DMS153 treated with DMSO at 0.1 percent for 48 hours (cell line): Measurements from ENCODE around the gene MTA2.
"Not testable (repeated sequence)": the region's sequence is repeated elsewhere in the genome, so short reads cannot be mapped to it uniquely, and the experiment has no call there.

ENCODE experiments used
- DNase-seq: peaks from one replicate; lab custom pipeline; 2025; ENCODE audit not compliant: unreplicated experiment; lab: John Stamatoyannopoulos, UW

Gene MTA2

DNA sequence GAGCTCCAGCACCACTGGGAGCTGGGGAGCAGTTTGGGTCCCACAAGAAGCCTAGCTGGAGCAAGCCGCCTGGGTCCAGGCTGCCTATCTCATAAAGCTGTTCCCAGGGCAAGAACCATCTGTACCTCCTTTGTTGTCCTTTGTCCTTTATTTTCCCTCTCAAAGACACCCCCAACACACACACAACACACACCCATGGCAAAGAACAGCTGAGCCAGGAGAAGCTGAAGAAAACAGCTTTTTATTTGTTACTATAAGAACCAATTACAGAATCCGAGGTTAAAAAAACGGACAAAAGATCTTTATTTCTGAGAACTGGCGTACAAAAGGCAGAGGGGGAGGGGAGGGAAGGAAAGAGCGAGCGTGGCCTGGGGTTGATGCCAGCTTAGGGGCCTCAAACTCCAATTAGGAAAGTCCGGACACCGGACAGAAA is 8.7 kb downstream of the MTA2 start:
- no peak for DNase-seq

DNA sequence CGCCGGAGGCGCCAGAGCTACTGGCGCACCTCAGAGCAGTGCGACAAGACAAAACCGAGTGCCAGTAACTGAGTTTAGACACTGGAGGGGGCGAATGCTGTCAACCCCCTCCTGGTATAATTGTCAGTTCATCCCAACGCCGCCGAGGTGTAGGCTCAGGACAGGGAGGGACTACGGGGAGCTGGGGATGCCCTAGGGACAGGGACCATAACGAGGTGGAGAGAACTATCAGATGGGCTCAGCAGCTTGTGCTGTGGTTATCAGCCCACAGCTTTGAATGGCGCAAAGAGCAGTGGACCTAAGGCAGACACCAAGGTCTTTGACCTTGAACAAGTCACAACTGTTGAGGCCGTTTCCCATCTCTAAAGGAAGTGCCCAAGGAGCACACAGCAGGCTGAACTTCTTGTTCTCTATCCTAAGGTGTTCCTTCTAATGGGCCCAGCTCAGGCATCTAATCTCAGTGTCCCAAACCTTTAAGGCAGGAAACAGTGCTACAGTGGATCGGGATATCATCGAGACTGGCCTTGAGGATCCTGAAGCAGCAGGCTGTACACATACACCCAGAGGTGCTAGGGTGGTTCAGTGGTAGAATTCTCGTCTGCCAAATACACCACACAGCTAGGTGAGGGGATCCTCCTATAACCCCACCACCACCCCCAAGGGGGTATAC is 9.4 kb downstream of the MTA2 start:
- DNase-seq: no peak

DNA sequence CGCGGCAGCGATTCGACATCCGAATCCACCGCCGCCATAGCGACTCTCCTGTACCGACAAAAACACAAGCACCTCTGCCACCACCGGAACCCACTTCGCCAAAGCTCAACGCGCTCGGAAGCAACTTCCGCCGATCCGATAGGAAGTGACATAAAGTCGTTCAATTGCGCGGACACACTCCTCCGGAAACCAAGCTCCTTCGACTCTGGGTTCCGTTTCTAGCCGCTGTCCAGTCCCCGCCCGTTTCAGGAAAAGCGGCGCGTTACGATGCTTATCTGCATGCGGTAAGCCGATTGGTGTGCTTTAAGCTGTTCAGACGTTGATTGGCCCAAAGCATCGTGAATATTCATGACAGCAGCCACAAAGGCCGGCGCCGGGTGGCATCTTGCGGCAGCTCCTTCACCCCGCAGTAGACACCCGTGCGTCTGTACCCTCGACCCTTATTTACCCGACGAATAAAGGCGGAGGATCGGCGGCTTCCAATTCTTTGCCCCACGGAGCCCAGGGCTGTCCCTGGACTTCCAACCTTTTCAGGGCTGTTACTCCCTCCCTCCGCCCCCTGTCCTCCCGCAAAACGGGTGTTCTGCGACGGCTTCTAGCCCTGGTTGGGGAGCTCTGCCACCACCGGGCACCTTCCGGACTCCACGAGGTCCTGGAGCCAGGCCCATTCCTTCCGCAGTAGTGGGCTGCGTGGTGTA is 10.1 kb downstream of the MTA2 start, which contains the start of gene TUT1:
TUT1 (minus strand) TSS at position 76 of the 698 bp plus-strand sequence; CDS start at position 38, 38 bp downstream.
- peak; percentile 97 for DNase-seq

DNA sequence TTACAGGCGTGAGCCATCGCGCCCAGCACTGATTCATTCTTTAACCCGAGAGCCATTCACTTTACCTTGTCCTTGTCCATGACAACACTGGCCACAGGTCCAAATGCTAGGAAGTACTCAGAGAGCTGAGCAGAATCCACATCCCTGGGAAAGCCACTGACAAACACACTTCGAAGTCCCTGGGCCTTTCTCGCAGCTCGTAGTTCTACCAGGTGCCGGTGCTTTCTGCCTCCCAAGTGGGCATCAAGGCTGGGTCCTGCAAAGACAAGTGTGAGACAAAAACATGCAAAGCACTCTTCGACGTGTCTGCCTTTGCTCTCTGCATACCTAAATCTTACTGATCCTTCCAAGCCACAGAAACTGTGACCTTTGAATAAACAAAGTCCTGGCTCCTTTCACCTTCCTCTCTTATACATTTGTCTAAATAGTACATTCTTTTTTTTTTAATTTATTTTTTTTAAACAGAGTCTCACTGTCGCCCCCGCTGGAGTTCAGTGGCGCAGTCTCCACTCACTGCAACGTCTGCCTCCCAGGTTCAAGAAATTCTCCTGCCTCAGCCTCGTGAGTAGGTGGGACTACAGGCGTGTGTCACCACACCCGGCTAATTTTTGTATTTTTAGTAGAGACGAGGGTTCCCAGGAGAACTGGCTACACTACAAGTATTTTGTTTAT is 12.6 kb downstream of the MTA2 start:
- DNase-seq: no peak

DNA sequence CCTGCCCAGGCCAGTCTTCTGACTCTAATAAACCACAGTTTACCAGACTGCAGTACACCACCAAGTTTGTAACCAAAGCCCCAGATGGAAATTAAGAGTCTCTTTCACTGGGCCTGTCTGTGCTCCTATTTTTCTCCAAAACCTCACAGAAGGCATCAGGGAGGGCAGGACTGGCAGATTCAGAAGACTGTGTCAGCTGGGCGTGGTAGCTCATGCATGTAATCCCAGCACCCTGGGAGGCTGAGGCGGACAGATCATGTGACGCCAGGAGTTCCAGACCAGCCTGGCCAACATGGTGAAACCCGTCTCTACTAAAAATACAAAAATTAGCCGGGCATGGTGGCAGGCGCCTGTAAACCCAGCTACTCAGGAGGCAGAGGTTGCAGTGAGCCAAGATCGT is 16.3 kb downstream of the MTA2 start:
- DNase-seq: not testable (repeated sequence)

DNA sequence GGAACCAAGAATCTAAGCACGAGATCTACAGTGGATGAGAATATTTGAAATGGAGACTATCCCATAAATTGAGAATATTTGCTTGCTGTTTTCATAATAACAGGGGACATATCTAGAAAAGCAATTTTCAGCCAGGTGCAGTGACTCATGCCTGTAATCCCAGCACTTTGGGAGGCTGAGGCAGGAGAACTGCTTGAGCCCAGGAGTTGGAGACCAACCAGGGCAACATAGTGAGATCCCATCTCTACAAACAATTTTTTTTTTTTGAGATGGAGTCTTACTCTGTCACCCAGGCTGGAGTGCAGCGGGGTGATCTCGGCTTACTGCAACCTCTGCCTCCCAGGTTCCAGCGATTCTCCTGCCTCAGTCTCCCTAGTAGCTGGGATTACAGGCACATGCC is 19.9 kb downstream of the MTA2 start:
- DNase-seq: not testable (repeated sequence)

DNA sequence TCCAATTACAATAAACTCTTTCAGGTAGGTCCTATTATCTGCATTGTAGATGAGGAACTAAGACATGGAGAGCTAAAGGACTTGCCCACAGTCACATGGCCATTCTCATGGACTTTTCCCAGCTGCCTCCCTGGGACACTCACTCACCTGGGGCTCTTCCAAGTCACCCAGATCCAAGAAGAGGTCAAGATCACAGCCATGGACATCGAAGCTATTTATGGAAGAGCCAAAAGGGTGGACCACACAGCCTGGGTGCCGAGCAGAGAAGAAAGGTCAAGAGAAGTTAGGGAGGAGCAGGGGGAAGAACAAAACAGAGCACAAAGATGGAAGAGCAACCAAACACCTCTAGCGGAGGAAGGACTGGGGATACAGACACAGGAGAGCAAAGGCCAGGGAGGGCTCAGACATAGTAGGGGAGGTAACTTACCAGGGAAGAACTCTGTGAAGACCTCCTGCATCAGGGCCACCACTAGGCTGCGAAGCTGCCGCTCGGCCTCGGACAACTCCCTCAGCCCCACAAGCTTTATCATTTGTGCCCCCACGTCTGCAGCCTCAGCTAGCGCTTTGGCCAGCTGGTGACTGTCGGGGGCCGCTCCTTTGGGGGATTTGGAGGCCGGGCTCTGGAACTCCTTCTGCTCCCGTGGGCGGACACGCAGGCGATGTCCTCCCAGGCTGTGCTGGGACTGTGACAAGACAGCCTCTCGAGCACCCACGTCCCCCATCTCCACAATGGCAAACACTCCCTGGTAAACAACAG is 20.5 kb downstream of the MTA2 start:
- no peak for DNase-seq

DNA sequence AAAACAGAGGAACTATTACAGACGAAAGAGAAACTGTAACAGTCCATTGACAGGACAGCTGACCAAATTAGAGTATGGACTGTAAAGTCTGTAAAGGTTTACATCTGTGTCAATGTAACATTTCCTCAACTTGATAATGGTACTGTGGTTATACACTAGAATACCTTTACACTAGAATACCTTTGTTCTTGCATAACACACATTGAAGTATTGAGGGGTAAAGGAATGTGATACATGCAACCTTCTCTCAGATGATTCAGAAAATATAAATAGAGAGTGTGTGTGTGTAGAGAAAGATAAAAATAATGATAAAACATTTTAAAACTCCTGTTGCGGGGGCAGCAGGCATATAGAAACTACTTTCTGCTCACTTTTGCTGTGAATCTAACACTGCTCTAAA is 22.4 kb downstream of the MTA2 start:
- no peak for DNase-seq

DNA sequence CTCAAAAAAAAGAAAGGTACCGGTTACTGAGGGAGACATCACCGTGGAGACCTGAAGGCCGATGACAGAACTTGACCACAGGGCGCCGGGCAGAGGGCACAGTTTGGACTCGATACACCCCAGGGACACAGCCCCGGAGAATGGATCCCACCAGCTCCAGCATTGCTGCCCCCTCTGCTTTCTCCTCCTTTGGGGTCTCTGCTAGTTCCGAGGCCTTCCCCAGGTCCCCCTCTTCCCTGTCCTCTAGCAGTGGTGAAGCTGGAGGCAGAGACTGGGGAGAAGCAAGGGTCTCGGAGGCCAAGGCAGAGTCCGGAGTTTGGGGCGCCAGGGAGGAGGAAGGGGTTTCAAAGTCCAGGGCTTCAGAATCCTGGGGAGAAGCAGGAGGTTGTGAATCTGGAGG is 23.1 kb downstream of the MTA2 start:
- no peak for DNase-seq

DNA sequence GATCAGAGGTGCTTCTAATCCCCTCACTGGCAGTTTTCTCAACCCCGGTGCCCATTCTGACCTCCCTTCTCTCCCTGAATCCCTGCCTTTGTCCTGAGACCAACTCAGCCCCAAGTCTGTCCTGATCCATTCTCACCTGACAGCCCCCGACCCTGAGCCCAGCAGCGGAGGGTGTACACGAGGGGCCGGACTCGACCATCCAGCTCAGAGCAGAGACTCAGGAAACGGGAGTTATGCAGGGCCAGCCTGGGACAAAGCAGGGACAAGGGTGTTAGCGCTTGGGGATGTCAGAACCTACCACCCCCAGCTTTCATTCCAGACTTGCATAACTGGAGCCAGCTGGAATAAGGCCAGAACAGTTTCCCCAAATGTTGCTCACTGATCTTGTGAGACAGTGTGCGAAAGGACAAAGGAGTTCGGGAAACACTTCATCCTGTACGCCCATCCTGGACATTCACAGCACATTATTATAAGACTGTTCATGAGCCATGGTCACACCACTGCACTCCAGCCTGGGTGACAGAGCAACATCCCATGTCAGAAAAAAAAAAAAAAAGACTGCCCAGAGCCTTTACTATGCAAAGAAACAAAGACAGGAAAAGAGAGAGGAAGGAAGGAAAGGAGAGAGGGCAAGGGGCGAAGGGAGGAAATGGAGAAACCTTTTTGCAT is 24.5 kb downstream of the MTA2 start:
- DNase-seq: no peak

DNA sequence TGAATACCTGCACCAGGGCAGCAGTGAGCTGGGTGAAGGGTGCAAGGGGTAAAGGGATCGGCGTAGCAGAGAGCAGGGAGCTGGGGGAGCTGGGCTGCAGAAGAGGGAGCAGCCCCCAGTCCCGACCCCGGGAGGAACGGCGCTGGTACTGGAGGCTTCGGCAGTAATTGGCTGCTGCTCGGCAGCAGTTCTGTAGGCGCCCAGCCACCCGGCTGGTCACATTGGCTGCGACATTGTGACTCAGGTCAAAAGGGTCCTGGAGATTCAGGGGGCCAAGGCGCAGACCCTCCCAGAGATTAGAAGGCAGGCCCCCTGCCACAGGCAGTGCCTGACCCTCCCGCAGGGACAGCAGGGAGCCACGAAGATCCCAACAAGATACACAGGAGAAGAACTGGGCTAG is 25.8 kb downstream of the MTA2 start:
- DNase-seq: no peak

DNA sequence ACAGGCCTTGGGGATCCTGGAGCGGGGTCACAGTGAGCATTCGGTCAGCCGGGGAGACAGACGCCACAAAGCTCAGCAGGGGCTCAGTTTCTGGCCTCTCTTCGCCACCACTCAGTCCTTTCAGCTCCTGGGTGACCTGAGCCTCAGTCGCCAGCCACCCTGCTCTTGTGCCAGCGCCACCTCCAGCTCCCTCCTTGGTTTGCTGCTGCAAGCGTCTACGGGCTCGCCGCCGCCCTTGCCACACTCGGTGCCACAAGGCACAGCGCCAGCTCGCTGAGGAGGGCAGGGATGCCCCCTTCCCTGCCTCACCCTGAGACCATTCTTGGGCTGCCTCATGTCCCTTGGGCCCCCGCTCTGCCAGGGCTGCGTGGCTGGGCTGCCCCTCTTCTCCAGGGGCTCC is 26.5 kb downstream of the MTA2 start:
- DNase-seq: no peak

DNA sequence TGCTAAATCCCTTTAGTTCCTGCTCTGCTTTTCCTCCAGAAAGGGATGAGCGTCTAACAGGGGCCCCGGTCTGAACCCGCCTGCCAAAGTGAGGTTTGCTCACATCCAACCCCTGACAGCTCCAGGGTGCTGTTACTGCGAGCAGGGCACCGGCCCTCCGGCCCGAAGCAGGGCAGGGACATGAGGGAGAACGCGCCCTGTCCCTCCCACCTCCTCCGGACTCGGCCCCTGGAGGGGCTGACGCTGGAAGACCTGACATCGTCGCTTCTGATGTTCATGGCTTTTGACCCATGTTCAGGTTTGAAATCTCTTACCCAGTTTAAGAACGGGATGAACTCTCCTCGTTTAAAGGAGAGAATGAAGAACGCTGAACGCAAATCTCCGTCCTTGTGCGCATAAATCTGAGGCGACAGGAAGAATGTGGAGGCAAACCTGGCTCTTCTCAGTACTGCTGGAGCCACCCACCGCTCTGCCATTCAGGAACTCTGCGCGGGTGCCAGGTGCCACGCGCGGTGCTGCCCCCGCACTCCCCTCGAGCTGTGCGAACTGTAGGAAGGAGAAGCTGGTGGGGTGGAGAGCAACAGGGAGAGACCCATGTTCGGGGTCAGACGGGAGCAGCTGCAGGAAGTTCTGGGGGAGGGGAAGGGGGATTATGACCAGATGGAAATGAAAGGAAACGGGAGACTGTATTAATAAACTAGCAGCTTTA is 27.1 kb downstream of the MTA2 start:
- DNase-seq: peak; percentile 11

DNA sequence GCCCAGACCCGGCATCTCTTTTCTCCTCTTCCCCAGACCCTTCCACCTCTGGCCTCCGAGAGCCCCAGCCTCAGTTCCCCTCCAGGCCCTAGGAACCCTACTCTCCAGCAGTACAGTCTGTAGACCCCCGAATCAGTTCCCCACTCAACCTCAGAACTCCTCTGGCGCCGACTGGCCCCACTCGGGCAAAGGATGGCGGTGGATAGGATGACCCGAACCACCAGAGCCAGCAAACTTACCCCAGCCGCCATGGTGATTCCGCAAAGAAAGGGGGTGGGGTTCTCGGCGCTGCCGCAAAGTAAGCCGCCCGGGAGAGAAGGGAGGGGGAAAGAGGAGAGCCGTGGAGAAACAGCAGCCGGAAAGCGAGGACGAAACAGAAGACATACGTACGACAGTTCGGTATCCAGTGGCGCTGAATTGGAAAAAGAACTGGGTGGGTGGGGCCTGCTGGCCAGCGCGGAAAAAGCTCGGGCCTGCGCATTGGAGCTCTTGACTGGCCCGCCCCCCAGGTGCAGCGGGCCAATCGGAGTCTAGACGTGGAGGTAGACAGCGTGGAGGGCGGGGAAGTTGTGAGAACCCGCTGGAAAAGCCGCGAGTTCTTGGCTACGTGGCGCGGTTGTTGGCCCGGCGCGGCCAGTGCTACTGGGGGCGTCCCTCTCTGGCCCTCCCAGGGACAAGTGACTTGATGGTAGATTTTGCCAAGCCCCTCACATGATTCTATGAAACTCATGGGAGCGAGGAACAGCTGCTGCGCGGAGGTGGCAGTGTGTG is 27.9 kb downstream of the MTA2 start, which contains the start of gene EEF1G:
EEF1G (minus strand) TSS at position 300 of the 771 bp plus-strand sequence; CDS start at position 251, 49 bp downstream.
- peak; percentile 99 for DNase-seq

DNA sequence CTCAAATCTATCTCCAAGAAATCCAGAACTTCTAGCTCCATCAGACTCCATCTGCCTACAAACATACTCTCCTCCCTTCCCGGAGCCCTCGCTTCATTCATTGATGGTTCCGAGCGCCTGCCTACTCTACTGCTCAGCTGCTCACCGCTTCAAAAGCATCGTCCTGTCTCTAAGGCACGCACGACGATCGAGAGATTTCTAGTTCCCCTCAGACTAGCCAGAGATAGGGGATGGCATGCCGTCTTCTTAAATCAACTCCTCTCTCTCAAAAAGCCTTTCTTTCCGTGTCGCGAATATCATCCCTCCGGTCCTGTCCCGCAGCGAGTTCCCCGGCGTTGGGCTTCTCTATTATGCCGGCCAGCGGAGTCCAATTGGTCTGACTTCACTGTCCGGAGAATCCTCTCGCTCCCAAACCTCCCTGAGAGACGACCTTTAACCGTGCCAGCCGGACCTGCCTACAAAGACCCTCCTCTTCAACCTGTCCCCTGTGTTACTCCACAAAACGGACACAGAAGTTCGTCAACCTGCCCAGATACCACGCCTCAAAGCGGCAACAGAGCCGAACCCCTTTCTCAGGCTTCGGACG is 28.6 kb downstream of the MTA2 start:
- no peak for DNase-seq

DNA sequence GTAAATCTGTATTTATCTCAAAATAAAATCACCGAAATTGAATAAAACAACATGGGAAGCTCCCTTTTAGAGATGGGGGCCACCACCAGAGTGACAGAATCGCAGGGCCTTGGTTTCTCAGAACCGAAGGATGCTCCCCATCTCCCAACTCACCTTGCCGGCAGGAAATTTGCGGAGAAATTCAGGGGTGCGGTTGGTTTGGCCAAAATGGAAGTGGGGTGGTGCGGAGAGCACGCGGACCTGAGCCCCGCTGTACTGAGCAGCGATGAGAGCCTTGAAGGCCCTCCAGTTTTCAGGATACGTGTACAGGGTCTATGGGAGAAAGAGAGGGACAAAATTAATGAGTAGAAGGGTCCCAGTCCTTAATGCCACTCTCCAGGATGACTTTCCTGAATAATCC is 29.2 kb downstream of the MTA2 start:
- DNase-seq: no peak

DNA sequence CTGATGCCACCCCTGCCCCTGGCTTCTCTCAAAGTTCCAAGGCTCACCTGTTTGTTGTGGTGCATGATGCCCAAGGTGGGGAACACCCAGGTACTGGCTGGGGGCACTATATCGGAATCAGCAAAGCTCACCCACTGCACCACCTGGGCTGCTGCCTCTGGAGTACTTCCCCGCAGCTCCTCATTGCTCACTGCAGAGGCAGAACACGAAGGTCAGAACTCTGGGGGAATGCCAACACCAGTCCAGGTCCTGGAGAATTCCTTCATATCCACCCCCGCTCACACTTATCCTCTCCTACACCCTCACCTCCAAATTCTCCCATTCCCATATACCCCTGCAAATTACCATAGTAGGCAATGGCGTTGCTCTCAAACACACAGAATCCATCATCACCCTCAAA is 30.2 kb downstream of the MTA2 start:
- DNase-seq: not testable (repeated sequence)

DNA sequence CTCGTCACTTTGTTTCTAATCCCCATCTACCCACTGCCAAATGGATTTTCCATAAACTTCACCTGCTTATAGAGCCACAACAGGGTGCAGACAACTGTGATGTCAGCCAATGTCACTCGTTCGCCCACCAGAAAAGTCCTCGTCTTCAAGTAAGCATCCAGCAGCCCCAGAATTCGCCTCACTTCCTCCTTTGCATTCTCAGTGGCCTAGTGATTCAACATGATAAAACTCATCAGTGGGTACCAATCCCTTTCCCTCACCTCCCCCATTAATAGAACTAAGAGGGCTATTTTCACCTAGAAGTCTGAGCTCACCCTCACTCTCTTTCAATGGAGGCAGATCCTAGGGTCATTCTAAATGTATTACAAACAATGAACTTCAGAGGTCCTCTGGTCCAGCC is 30.8 kb downstream of the MTA2 start:
- not testable (repeated sequence) for DNase-seq

DNA sequence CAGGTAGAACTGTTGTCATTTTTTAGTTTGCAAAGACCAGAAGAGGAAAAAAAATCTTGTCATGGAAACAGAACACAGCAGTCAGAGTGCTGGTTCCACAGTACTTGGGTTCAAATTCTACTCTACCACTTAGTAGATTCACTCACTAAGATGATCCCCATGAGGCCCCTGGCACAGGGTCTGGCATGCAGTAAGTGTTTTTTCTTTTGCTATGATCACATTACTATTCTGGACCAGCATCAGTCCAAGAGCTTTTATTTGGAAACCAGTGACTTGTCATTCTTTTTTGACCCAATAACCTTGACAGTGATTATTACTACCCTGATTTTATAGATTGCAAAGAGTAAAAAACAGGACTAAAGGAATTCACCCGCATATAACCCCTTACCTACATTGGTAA is 32.1 kb downstream of the MTA2 start:
- DNase-seq: no peak
